ENCODE results near the gene GRB10.

The GRB10 gene

GRCh38 chr7:50653126-50653864, 129.4 kb downstream of the GRB10 start:
- FAIRE-seq (no peak), DNase-seq (ENCODE audit: insufficient read length, low spot score) (no peak)
- no peak for TF ChIP-seq CTCF (IDR thresholded peaks at IDR 0.05; ENCODE audit: insufficient read depth, missing control alignments)

DNA sequence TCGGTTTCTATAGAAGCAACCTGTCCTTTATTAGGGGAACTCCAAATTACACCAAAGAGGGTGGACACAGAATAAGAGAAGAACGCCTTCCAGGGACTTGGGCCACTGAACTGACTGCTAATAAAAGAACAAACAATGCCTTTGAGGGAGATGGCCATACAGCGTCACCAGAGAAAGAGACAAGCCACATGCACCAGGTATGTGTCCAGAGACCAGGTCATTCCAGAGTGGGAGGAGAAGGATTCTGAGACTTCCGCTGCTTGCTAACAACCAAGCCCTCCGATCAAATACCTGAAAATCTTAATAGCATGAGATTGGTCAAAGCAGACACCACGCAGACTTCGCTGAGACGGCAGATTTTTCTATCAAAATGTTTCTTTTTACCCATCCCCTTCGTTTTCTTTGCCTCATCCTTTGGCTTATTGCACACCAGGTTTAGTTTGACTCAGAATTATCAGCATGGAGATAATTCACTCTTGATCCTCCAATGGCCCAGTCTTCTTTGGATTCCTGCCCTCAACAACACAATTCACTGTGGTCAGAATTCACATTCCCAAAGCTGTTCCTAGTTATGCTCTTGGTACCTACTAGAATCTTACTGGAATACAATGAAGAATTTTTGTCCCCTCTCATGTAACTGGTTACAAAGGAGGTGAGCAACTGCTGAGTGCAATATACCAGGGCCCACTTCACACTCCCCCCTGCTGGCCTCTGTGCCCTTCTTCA, 130.1 kb downstream of the GRB10 start:
- no peak for DNase-seq (ENCODE audit: insufficient read length, low spot score)
- no peak for TF ChIP-seq CTCF (IDR thresholded peaks at IDR 0.05; ENCODE audit: insufficient read depth, missing control alignments)
- FAIRE-seq, result no peak

DNA sequence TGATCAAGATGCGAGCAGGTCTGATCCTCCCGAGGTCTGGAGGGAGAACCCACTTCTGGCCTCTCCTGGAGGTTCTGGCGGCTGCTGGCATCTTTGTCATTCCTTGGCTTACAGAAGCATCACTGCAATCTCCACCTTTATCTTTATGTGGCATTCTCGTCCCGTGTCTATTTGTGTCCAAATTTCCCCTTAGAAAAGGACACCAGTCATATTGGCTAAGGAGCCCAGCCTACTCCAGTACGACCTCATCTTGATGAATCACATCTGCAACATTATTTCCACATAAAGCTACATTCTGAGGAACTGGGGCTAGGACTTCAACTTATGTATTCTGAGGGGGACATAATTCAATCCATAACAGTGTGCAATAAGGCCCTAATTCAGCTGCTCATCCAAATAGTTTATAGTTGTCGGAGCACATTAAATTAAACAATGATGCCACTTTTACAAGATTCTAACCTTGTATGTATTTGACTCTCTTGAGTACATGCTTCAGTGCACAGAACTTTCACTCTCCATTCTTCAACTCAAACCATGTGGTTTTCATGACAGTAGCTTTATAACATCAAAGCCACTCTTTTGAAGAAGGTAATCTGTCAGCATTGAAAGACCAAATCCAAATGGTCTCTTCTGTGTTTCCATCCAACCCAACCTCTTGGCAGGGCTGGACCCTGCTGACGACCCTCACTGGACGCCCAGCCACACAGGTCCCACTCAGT, 131.3 kb downstream of the GRB10 start:
- FAIRE-seq (no peak), DNase-seq (ENCODE audit: insufficient read length, low spot score) (no peak)
- no peak for TF ChIP-seq CTCF (IDR thresholded peaks at IDR 0.05; ENCODE audit: insufficient read depth, missing control alignments)

DNA sequence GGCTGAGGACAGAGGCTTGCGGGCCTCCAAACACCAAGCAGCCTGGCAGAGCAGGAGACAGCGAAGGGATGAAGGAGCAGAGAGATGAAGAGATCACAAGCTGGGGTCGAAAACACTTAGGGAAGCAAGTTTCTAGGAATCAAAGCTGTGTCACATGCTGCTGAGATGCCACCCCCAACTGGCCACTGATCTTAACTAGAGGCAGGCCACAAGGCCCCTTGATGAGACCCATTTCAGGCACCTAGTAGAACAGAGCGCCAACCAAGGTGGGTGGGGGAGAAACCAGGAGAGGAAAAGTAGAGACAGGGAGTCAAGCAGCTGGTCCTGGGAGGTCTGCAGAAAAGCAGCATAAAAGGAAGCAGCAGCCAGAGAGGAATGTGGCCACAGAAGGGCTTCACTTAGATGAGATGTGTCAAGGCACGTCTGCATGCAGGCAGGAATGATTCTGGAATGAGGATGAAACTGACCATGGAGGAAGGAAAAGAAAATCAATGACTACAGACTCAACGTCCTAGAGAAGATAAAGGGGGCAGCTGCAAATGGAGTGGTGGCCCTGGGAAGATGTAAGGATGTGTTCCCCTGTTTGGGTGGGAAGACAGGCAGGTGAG, 132.5 kb downstream of the GRB10 start:
- FAIRE-seq, result no peak
- no peak for TF ChIP-seq CTCF (IDR thresholded peaks at IDR 0.05; ENCODE audit: insufficient read depth, missing control alignments)
- DNase-seq (ENCODE audit: insufficient read length, low spot score), result no peak

DNA sequence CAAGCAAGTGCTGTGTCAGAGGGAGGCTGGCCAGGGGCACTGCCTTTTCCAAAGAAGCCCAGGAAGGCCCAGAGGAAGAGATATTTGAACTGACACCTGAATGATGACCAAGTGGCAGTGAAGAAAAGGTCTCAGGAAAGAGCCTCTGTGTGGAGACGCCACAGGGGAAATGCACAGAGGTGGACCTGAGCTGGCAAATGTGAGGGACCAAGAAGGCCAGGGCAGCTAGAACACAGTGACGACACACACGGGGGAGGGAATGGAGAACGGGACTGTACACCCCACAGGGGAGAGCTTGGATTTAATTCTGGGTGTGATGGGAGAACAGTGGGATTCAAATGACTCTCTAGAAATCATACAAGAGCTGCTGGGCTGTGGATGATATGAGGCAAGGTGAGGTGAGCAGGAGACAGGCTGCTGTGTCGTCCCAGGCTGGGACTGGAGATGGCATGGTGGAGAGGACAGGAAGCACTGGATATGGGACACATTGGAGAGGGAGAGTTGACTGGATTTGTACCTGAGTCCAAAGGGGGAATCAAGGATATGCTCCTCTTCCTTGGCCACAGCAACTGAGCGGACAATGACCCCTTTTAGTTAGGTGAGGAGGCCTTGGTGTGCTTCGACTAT, 133.3 kb downstream of the GRB10 start:
- no peak for DNase-seq (ENCODE audit: insufficient read length, low spot score)
- FAIRE-seq, result no peak
- no peak for TF ChIP-seq CTCF (IDR thresholded peaks at IDR 0.05; ENCODE audit: insufficient read depth, missing control alignments)

DNA sequence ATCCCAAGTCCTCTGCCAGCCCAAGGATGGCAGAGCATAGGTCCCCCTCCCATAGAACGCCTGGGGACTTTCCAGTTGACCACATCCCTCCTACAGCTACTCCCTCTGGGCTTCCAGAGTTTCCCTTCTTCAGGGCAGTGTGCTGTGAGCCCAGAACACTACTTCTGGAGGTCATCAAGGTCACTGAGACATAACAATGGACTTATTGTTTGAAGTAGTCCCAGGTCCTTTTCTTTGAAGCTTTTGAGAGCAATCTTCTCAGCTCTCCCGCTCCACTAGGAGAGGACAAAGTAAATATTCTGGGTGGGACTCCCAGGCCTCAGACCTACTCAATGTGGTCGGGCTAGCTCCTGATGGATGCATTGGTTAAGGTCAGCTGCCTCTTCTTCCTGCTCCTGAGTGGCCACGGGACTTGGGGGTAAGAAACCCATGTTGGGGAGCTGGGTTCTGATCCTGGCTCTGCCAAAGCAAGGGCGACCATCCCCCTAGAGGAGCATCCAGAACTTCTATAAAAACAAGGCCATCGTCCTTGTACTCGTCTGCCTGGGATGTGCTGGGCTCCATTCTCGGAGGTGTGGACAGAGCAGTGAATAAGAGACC, 134.0 kb downstream of the GRB10 start:
- TF ChIP-seq CTCF (IDR thresholded peaks at IDR 0.05; ENCODE audit: insufficient read depth, missing control alignments), result no peak
- DNase-seq (ENCODE audit: insufficient read length, low spot score), result no peak
- no peak for FAIRE-seq

Measured in D721Med (cell line).